ENCODE measurements around the gene NMS. TPM values are rescaled to one million over a fixed set of nuclear protein-coding genes. Genes with fewer than 3 reads are reported as not detected.
A peak's percentile ranks its signal among the peaks of the same experiment; 100 is the strongest.

NMS gene
- total and polyA plus RNA-seq, 2 of the 13 experiments (the other 11 are each of a cell fraction or from before 2014, with no cell fraction given): not detected

DNA sequence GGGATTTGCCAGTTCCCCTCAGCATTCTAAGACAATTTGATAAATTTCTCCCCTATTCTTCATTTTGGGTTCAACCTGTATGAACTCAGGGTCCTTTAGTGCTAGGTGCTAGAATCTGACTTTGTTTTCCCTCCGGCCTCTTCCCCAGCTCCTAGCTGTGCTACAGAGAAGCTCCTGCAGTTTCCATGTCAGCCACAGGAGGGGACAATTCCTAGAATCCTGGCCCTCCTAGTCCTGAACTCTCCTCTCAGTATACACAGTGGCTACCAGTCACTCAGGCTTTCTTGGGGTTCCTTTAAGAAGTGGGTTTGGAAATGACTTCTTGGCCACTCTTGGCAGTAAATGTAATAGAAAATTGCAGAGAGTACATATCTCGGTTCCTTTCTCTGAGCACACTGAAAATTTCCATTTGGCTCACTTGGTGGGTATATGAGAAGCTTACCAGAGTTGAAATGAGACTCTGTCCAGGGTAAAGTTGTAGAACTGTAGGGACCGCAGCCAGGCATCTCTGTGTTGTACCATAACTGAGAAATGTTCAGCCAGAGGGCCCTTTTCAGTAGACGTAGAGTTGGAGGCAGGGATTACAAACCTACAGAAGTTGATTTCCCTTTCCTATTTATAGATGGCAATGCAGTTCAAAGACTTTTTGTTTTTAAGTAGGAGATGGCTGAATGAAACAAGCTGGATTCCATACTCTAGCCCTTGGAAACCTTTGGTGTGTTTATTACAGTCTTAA lies 47.8 kb upstream of the NMS start:
- DNase-seq (ENCODE audit: low spot score): peak; percentile 50
- BruUV-seq (replicated peaks): no TSS peak
- WGBS (ENCODE audit: low lambda C conversion rate): 28% methylated on average over 4 of the region's 4 CpGs
- peak; percentile 81 for FAIRE-seq
- H3K79me2 ChIP-seq (ENCODE audit: insufficient read depth, low read length): no peaks in the 10 kb centered on the region
- no peak overlapping the region for H3K9ac ChIP-seq (ENCODE audit: insufficient read depth, low read depth, low read length)
- intact Hi-C loops (cut with micrococcal nuclease; ENCODE audit: unreplicated experiment): no loop called here
- POLR2A ChIA-PET: interaction anchor here (0.6 kb wide), 1 partner anchor 141 kb away, joined by 3 read pairs; the partner anchor contains the start of gene PDCL3
- H3K27me3 ChIP-seq (ENCODE audit: control insufficient read depth in 1 of 2, insufficient read depth in 2 of 2, low read length in 2 of 2): peaks cover 0 to 5% of the 10 kb centered on the region in 2 experiments; a peak in 1 of 5 replicates
- in situ Hi-C loops (cut with HindIII; ENCODE audit: extremely low pct_ligation_motif_present, low pct_unique_long_range_greater_than_20kb): no loop called here
- H3K9me3 ChIP-seq (ENCODE audit: low read length): no peaks in the 10 kb centered on the region
- ATAC-seq: peak; percentile 94
- no peaks in the 10 kb centered on the region for H4K20me1 ChIP-seq (ENCODE audit: insufficient read depth, low read length)
- H3K4me1 ChIP-seq (ENCODE audit: insufficient read depth, low read length): peaks cover 11% of the 10 kb centered on the region
- no peak overlapping the region for H3K27ac ChIP-seq (ENCODE audit: extremely low read length, insufficient read depth, low read length)
- H2AFZ ChIP-seq (ENCODE audit: low read length): no peak overlapping the region
- H3K36me3 ChIP-seq (replicated peaks in 1 of 2; ENCODE audit: control insufficient read depth in 1 of 2, insufficient read depth in 2 of 2, low read length in 2 of 2): no peaks in the 10 kb centered on the region
- CTCF ChIA-PET (ENCODE audit: low intra/inter-chr PET ratio, low total read pairs): no interaction called here
- H3K4me2 ChIP-seq (ENCODE audit: low read depth, low read length): no peak overlapping the region
- no peak overlapping the region for H3K4me3 ChIP-seq (replicated peaks in 1 of 3; ENCODE audit: insufficient read depth in 1 of 3, low read depth in 2 of 3, low read length in 3 of 3)
- TF ChIP-seq ZNF782 (CRISPR knock-in tag; IDR thresholded peaks at IDR 0.05; ENCODE audit: borderline replicate concordance) (no peak), ZNF253 (CRISPR knock-in tag; IDR thresholded peaks at IDR 0.05; ENCODE audit: borderline replicate concordance) (no peak), EP300 (IDR thresholded peaks at IDR 0.05; ENCODE audit: low read depth in 2 of 2, low read length in 2 of 2) (no peak), EP300 (CRISPR knock-in tag; IDR thresholded peaks at IDR 0.05; ENCODE audit: borderline replicate concordance) (no peak), SYNCRIP (IDR thresholded peaks at IDR 0.05; ENCODE audit: insufficient read depth, low read depth, low read length) (no peak), XRCC5 (optimal IDR thresholded peaks at IDR 0.05; ENCODE audit: low read length) (peak; percentile 48), AKNA (CRISPR knock-in tag; IDR thresholded peaks at IDR 0.05; ENCODE audit: borderline replicate concordance) (no peak)
- TF ChIP-seq, protein P1, sequence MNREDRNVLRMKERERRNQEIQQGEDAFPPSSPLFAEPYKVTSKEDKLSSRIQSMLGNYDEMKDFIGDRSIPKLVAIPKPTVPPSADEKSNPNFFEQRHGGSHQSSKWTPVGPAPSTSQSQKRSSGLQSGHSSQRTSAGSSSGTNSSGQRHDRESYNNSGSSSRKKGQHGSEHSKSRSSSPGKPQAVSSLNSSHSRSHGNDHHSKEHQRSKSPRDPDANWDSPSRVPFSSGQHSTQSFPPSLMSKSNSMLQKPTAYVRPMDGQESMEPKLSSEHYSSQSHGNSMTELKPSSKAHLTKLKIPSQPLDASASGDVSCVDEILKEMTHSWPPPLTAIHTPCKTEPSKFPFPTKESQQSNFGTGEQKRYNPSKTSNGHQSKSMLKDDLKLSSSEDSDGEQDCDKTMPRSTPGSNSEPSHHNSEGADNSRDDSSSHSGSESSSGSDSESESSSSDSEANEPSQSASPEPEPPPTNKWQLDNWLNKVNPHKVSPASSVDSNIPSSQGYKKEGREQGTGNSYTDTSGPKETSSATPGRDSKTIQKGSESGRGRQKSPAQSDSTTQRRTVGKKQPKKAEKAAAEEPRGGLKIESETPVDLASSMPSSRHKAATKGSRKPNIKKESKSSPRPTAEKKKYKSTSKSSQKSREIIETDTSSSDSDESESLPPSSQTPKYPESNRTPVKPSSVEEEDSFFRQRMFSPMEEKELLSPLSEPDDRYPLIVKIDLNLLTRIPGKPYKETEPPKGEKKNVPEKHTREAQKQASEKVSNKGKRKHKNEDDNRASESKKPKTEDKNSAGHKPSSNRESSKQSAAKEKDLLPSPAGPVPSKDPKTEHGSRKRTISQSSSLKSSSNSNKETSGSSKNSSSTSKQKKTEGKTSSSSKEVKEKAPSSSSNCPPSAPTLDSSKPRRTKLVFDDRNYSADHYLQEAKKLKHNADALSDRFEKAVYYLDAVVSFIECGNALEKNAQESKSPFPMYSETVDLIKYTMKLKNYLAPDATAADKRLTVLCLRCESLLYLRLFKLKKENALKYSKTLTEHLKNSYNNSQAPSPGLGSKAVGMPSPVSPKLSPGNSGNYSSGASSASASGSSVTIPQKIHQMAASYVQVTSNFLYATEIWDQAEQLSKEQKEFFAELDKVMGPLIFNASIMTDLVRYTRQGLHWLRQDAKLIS (CRISPR knock-in tag; IDR thresholded peaks at IDR 0.05): no peak
